K562 (cell line): ENCODE data around the gene ANK3.

Experiments used
- CHD2 ChIP-seq: IDR thresholded peaks from 2 replicates; pipeline ENCODE4 v1.6.1; 2011; ENCODE audit warnings: low read depth, low read length
- CREM ChIP-seq: IDR thresholded peaks from 2 replicates; pipeline ENCODE4 v1.6.1; 2014; ENCODE audit warnings: antibody characterized with exemption, low read depth
- CTCF ChIP-seq, 3 experiments: IDR thresholded peaks in 2 of 3; conservative IDR thresholded peaks in 1 of 3; 2 replicates each; pipeline ENCODE4 v1.5.1; 2011 to 2012; ENCODE audit warnings: low read length in 3 of 3, mild to moderate bottlenecking in 3 of 3, control low read depth in 2 of 3, improper control_type of control experiment in 1 of 3, inconsistent platforms in 1 of 3, low read depth in 1 of 3, mixed read lengths in 1 of 3, moderate library complexity in 1 of 3; ENCODE audit not compliant: insufficient read depth in 2 of 3
- EGR1 ChIP-seq: fragments of 450-650 bp; conservative IDR thresholded peaks from 2 replicates; pipeline ENCODE4 v1.6.1; 2017; ENCODE audit warnings: mild to moderate bottlenecking
- MCM7 ChIP-seq, 2 experiments: fragments of 450-650 bp; IDR thresholded peaks; 2 replicates each; pipeline ENCODE4 v1.6.1; 2016 to 2018
- MYC ChIP-seq, 2 experiments: fragments of 250-450 bp in 1 of 2; sonication (Bioruptor Pico) in 1 of 2; IDR thresholded peaks; 2 replicates each; pipeline versions ENCODE4 v1.5.1 to v1.6.1; 2012 to 2021; ENCODE audit warnings: low read depth in 2 of 2, borderline replicate concordance in 1 of 2, improper control_type of control experiment in 1 of 2, low read length in 1 of 2, mild to moderate bottlenecking in 1 of 2, moderate library complexity in 1 of 2
- NFRKB ChIP-seq: fragments of 450-650 bp; IDR thresholded peaks from 2 replicates; pipeline ENCODE4 v1.6.1; 2016; ENCODE audit warnings: low read depth
- NRF1 ChIP-seq, 2 experiments: fragments of 450-650 bp; IDR thresholded peaks in 1 of 2; conservative IDR thresholded peaks in 1 of 2; 2 replicates each; pipeline ENCODE4 v1.6.1; 2014; ENCODE audit warnings: mild to moderate bottlenecking in 2 of 2
- PBX2 ChIP-seq, 2 experiments: IDR thresholded peaks in 1 of 2; conservative IDR thresholded peaks in 1 of 2; 2 replicates each; pipeline ENCODE4 v1.6.1; 2016; ENCODE audit warnings: low read depth in 2 of 2, mild to moderate bottlenecking in 1 of 2, missing compliant biosample characterization in 1 of 2, missing genetic modification characterization in 1 of 2, moderate library complexity in 1 of 2
- RFX5 ChIP-seq: IDR thresholded peaks from 2 replicates; pipeline ENCODE4 v1.6.1; 2011; ENCODE audit warnings: low read depth, mild to moderate bottlenecking, improper control_type of control experiment, low read length
- RUNX1 ChIP-seq: sonication (generic); IDR thresholded peaks from 2 replicates; pipeline ENCODE4 v1.6.1; 2016; ENCODE audit warnings: antibody characterized with exemption, low read depth
- TCF7L2 ChIP-seq: fragments of 150-350 bp; IDR thresholded peaks from 2 replicates; pipeline ENCODE4 v1.6.1; 2016; ENCODE audit warnings: low read depth, mild to moderate bottlenecking, low read length, moderate library complexity
- ZNF24 ChIP-seq: fragments of 450-650 bp; IDR thresholded peaks from 2 replicates; pipeline ENCODE4 v1.6.1; 2016

- TF ChIP-seq ZNF24 (no peak), CTCF (IDR thresholded peaks at IDR 0.05 in 2 of 3, conservative IDR thresholded peaks at IDR 0.05 in 1 of 3; ENCODE audit: insufficient read depth in 2 of 3, low read depth in 1 of 3, low read length in 3 of 3) (no peak), MYC (IDR thresholded peaks at IDR 0.05; ENCODE audit: low read depth, low read length) (no peak), MYC (CRISPR knock-in tag; IDR thresholded peaks at IDR 0.05; ENCODE audit: borderline replicate concordance, low read depth) (no peak), MCM7 (IDR thresholded peaks at IDR 0.05) (no peak), PBX2 (CRISPR knock-in tag; IDR thresholded peaks at IDR 0.05; ENCODE audit: low read depth) (no peak), PBX2 (tag; conservative IDR thresholded peaks at IDR 0.05; ENCODE audit: low read depth) (no peak), RFX5 (no peak), RUNX1 (no peak), TCF7L2 (no peak), EGR1 (no peak), NFRKB (no peak), NRF1 (conservative IDR thresholded peaks at IDR 0.05 in 1 of 2, IDR thresholded peaks at IDR 0.05 in 1 of 2) (no peak), CREM (no peak), CHD2 (no peak)
Measured at GRCh38 chr10:60082744-60083344, 306.8 kb downstream of the ANK3 start.
